Liver (tissue), 9 donors: ENCODE measurements around the gene CATSPER3. TPM values are rescaled to one million over a fixed set of nuclear protein-coding genes. Genes with fewer than 3 reads are reported as not detected.

Experiments used
- DNase-seq: peaks from one replicate; pipeline ENCODE4 v3.0.0-alpha.2; 2017; ENCODE audit warnings: low spot score
- H3K27ac ChIP-seq, 2 donors: one replicate each; pipeline ENCODE4 v1.7.0; 2013; ENCODE audit warnings: inconsistent platforms in 2 of 2, low read length in 2 of 2, control low read depth in 1 of 2, low read depth in 1 of 2, mild to moderate bottlenecking in 1 of 2
- H3K27me3 ChIP-seq, 4 donors: one replicate each; pipeline versions ENCODE4 v1.6.1 to v1.7.0; 2013; ENCODE audit warnings: low read length in 3 of 4, inconsistent platforms in 1 of 4, mild to moderate bottlenecking in 1 of 4, moderate library complexity in 1 of 4; ENCODE audit not compliant: control insufficient read depth in 4 of 4, insufficient read depth in 4 of 4
- H3K36me3 ChIP-seq, 4 donors: one replicate each; pipeline versions ENCODE4 v1.6.1 to v1.7.0; 2013; ENCODE audit warnings: low read length in 3 of 4, mild to moderate bottlenecking in 3 of 4, low read depth in 1 of 4, moderate library complexity in 1 of 4; ENCODE audit not compliant: control insufficient read depth in 4 of 4, insufficient read depth in 3 of 4
- H3K4me1 ChIP-seq, 4 donors: one replicate each; pipeline versions ENCODE4 v1.6.1 to v1.7.0; 2013; ENCODE audit warnings: low read length in 3 of 4, mild to moderate bottlenecking in 3 of 4, moderate library complexity in 1 of 4; ENCODE audit not compliant: control insufficient read depth in 4 of 4, insufficient read depth in 4 of 4
- H3K4me3 ChIP-seq, 3 donors: one replicate each; pipeline versions ENCODE4 v1.6.1 to v1.7.0; 2013; ENCODE audit warnings: low read length in 3 of 3, control low read depth in 1 of 3, low read depth in 1 of 3, mild to moderate bottlenecking in 1 of 3
- H3K9ac ChIP-seq, 2 donors: one replicate each; pipeline ENCODE4 v1.7.0; 2013; ENCODE audit warnings: low read length in 2 of 2, mild to moderate bottlenecking in 2 of 2, moderate library complexity in 2 of 2, control low read depth in 1 of 2, low read depth in 1 of 2
- H3K9me3 ChIP-seq, 4 donors: one replicate each; pipeline versions ENCODE4 v1.6.1 to v1.7.0; 2013; ENCODE audit warnings: low read length in 3 of 4; ENCODE audit not compliant: control insufficient read depth in 4 of 4
- ATF3 ChIP-seq: IDR thresholded peaks from 2 replicates; pipeline ENCODE4 v1.6.1; 2016; ENCODE audit warnings: antibody characterized with exemption
- CTCF ChIP-seq: fragments of 150-350 bp; IDR thresholded peaks from 2 replicates; pipeline ENCODE4 v1.5.1; 2017; ENCODE audit warnings: improper control_type of control experiment, low read depth, low read length; ENCODE audit not compliant: missing input control
- FOXA1 ChIP-seq: IDR thresholded peaks from 2 replicates; pipeline ENCODE4 v1.6.1; 2016; ENCODE audit warnings: antibody characterized with exemption
- FOXA2 ChIP-seq: IDR thresholded peaks from 2 replicates; pipeline ENCODE4 v1.6.1; 2016; ENCODE audit warnings: antibody characterized with exemption
- GABPA ChIP-seq, 2 donors: IDR thresholded peaks in 1 of 2; conservative IDR thresholded peaks in 1 of 2; 2 replicates each; pipeline ENCODE4 v1.6.1; 2016; ENCODE audit warnings: antibody characterized with exemption in 2 of 2, mild to moderate bottlenecking in 1 of 2, moderate library complexity in 1 of 2
- HNF4A ChIP-seq, 2 donors: conservative IDR thresholded peaks; 2 replicates each; pipeline ENCODE4 v1.6.1; 2016; ENCODE audit warnings: antibody characterized with exemption in 2 of 2, mild to moderate bottlenecking in 2 of 2
- HNF4G ChIP-seq: IDR thresholded peaks from 2 replicates; pipeline ENCODE4 v1.6.1; 2016; ENCODE audit warnings: antibody characterized with exemption
- NR2F2 ChIP-seq: IDR thresholded peaks from 2 replicates; pipeline ENCODE4 v1.6.1; 2016; ENCODE audit warnings: antibody characterized with exemption
- RAD21 ChIP-seq, 2 donors: IDR thresholded peaks; 2 replicates each; pipeline ENCODE4 v1.6.1; 2016; ENCODE audit warnings: antibody characterized with exemption in 2 of 2, mild to moderate bottlenecking in 2 of 2
- REST ChIP-seq: IDR thresholded peaks from 2 replicates; pipeline ENCODE4 v1.6.1; 2016; ENCODE audit warnings: antibody characterized with exemption, mild to moderate bottlenecking
- RXRA ChIP-seq, 2 donors: IDR thresholded peaks; 2 replicates each; pipeline ENCODE4 v1.6.1; 2017 to 2018; ENCODE audit warnings: antibody characterized with exemption in 2 of 2, mild to moderate bottlenecking in 1 of 2
- SP1 ChIP-seq: IDR thresholded peaks from 2 replicates; pipeline ENCODE4 v1.6.1; 2018; ENCODE audit warnings: antibody characterized with exemption, mild to moderate bottlenecking
- TAF1 ChIP-seq: conservative IDR thresholded peaks from 2 replicates; pipeline ENCODE4 v1.6.1; 2016; ENCODE audit warnings: antibody characterized with exemption, mild to moderate bottlenecking
- WGBS: extraction: QIAGEN DNeasy Blood & Tissue Kit; methylation state at CpG from one replicate; pipeline ENCODE4 v1.1.7; 2013; 5-methylcytosine and 5-hydroxymethylcytosine counted together
- polyA plus RNA-seq, 2 donors: library from polyadenylated mRNA; stranded (reverse) in 1 of 2; unstranded in 1 of 2; fragments of 200-250 nt in 1 of 2; fragments of >200 nt in 1 of 2; fragmentation: Nextera tagmentation in 1 of 2; extraction: Ambion mirVana in 1 of 2; gene quantifications; one replicate each; pipeline versions ENCODE4 v1.2.1 to v1.2.3, GENCODE V29; 2013 to 2015
- total RNA-seq, 2 donors: library from RNA; depleted of rRNA; stranded (reverse); fragments of >200 nt; gene quantifications; one replicate each; pipeline ENCODE4 v1.2.3, GENCODE V29; 2014
- donor health status: healthy.
- donor health status: healthy.
- donor health status: healthy.
- donor health status: healthy.
- donor health status: healthy.

CATSPER3 gene
- total and polyA plus RNA-seq, 4 donors, result 0.28 to 0.37 (median 0.34) TPM

- TF ChIP-seq REST, result no peak
- TF ChIP-seq HNF4G, result no peak
- TF ChIP-seq TAF1, result no peak
- TF ChIP-seq FOXA1, result no peak
- no peak for TF ChIP-seq CTCF
- no peak for TF ChIP-seq HNF4A (conservative IDR thresholded peaks at IDR 0.05)
These were observed 22.7 kb upstream of the CATSPER3 start (continued) for GRCh38 chr5:134945041-134945440.

GRCh38 chr5:134948911-134949310, 18.8 kb upstream of the CATSPER3 start:
- H3K9ac ChIP-seq, result no peak overlapping the region
- DNase-seq, result no peak

More at GRCh38 chr5:134948911-134949310, 18.8 kb upstream of the CATSPER3 start:
- Histone ChIP-seq H3K4me1 (no peaks in the 10 kb centered on the region), H3K36me3 (no peaks in the 10 kb centered on the region), H3K27me3 (no peaks in the 10 kb centered on the region), H3K27ac (no peak overlapping the region), H3K4me3 (no peak overlapping the region), H3K9me3 (no peaks in the 10 kb centered on the region)
- 97% methylated on average over 5 of the region's 5 CpGs for whole genome bisulfite sequencing
- TF ChIP-seq RAD21 (IDR thresholded peaks at IDR 0.05) (no peak), SP1 (no peak), FOXA1 (no peak), CTCF (no peak), HNF4A (conservative IDR thresholded peaks at IDR 0.05) (no peak), RXRA (IDR thresholded peaks at IDR 0.05) (no peak), TAF1 (no peak), REST (no peak), FOXA2 (no peak), GABPA (IDR thresholded peaks at IDR 0.05 in 1 of 2, conservative IDR thresholded peaks at IDR 0.05 in 1 of 2) (no peak), ATF3 (no peak), NR2F2 (no peak)
